Prostate gland (tissue), 2 donors: Measurements from ENCODE around the gene SLC38A11.

Experiments
- CTCF ChIP-seq, 4 experiments: fragments of 200-600 bp in 2 of 4; fragments of 450-650 bp in 2 of 4; sonication (generic) in 2 of 4; IDR thresholded peaks; 1 replicate in 3 of 4; 2 replicates in 1 of 4; pipeline ENCODE4 v1.5.1; 2016 to 2019; ENCODE audit warnings: antibody characterized with exemption in 4 of 4, mild to moderate bottlenecking in 2 of 4, moderate library complexity in 2 of 4
- POLR2A ChIP-seq: fragments of 450-650 bp; IDR thresholded peaks from one replicate; pipeline ENCODE4 v1.6.1; 2016; ENCODE audit warnings: antibody characterized with exemption, mild to moderate bottlenecking

DNA sequence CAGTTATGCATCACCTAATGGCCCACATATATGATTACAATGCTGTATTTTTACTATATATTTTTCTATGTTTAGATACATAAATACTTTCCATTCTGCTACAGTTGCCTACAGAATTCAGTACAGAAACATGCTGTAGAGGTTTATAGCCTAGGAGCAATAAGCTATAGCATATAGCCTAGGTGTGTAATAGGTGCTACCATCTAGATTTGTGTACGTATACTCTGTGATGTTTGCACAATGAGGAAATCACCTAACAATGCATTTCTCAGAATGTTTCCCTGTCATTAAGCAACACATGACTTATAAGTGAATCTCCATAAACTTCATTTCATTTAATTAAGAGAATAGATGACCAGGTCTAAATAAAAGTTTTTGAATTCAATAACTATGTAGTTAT is 43.5 kb downstream of the SLC38A11 start:
- TF ChIP-seq CTCF (IDR thresholded peaks at IDR 0.05) (no peak), POLR2A (no peak)
